ENCODE results near the gene INF2. TPM values are rescaled to one million over a fixed set of nuclear protein-coding genes. Genes with fewer than 3 reads are reported as not detected.

Gene INF2
- total RNA-seq, 1 experiment from 2014 or later = 113 TPM

DNA sequence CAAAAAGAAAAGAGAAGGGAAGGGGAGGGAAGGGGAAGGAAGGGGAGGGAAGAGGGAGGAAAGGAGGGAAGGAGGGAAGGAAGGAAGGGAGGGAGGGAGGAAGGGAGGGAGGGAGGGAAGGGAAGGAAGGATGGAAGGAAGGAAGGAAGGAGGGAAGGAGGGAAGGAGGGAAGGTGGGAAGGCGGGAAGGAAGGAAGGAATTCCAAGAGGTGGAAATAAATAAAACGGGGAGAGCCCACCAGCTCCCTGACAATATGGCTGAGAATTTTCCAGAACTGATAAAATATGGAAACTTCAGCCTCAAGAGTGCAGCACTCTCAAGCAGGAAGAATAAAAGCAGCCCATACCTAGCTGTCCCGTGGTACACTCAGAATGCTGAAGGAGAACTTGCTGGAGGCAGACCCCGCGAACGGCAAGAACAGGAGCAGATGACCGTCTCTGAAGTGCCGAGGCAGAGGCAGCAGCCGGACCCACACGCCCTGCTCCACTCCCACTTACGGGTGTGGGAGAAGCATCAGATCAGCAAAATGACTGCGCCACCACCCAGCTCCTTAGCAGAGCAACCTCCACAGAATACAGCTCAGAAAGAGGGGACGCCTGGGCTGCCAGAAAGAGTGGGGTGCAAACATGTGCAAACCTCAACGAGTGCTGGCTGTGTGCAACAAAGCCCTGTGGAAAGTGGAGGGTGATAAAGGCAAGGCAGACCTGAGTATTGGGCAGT is 34.1 kb upstream of the INF2 start:
- no peaks in the 10 kb centered on the region for H3K4me1 ChIP-seq (replicated peaks; ENCODE audit: insufficient read depth)
- no peak overlapping the region for H3K27ac ChIP-seq
- BruUV-seq (replicated peaks) = no TSS peak
- no peaks in the 10 kb centered on the region for H3K79me2 ChIP-seq (ENCODE audit: low read depth)
- ChIA-PET POLR2A (ENCODE audit: unreplicated experiment) (no interaction called here), CTCF (no interaction called here)
- H2AFZ ChIP-seq = no peak overlapping the region
- no peak for TF ChIP-seq EZH2 (IDR thresholded peaks at IDR 0.05; ENCODE audit: low read depth)
- TF ChIP-seq, protein P1, sequence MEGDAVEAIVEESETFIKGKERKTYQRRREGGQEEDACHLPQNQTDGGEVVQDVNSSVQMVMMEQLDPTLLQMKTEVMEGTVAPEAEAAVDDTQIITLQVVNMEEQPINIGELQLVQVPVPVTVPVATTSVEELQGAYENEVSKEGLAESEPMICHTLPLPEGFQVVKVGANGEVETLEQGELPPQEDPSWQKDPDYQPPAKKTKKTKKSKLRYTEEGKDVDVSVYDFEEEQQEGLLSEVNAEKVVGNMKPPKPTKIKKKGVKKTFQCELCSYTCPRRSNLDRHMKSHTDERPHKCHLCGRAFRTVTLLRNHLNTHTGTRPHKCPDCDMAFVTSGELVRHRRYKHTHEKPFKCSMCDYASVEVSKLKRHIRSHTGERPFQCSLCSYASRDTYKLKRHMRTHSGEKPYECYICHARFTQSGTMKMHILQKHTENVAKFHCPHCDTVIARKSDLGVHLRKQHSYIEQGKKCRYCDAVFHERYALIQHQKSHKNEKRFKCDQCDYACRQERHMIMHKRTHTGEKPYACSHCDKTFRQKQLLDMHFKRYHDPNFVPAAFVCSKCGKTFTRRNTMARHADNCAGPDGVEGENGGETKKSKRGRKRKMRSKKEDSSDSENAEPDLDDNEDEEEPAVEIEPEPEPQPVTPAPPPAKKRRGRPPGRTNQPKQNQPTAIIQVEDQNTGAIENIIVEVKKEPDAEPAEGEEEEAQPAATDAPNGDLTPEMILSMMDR (conservative IDR thresholded peaks at IDR 0.05) = no peak
- no peaks in the 10 kb centered on the region for H3K9me3 ChIP-seq (ENCODE audit: insufficient read depth, low read depth)
- no peak for DNase-seq
- H3K36me3 ChIP-seq (ENCODE audit: low read depth) = no peaks in the 10 kb centered on the region
- peaks cover 32% of the 10 kb centered on the region for H3K27me3 ChIP-seq (ENCODE audit: insufficient read depth, low read depth)
- no peaks in the 10 kb centered on the region for H3F3A ChIP-seq (ENCODE audit: insufficient read depth, low read depth)
- no peak overlapping the region for H3K4me3 ChIP-seq
- no peaks in the 10 kb centered on the region for H4K20me1 ChIP-seq (ENCODE audit: insufficient read depth)
- no peaks in the 10 kb centered on the region for H3K9me2 ChIP-seq (ENCODE audit: insufficient read depth)
- no peak overlapping the region for H3K4me2 ChIP-seq
- intact Hi-C loops (cut with micrococcal nuclease; ENCODE audit: unreplicated experiment) = no loop called here

GRCh38 chr14:104656014-104656714 is 33.3 kb upstream of the INF2 start:
- POLR2A ChIA-PET (ENCODE audit: unreplicated experiment) = no interaction called here

GRCh38 chr14:104657101-104657524 is 32.3 kb upstream of the INF2 start:
- CTCF ChIA-PET = no interaction called here
- Histone ChIP-seq H3K27ac (no peak overlapping the region), H3K9me3 (ENCODE audit: insufficient read depth, low read depth) (no peaks in the 10 kb centered on the region), H3K36me3 (ENCODE audit: low read depth) (no peaks in the 10 kb centered on the region), H3K9me2 (ENCODE audit: insufficient read depth) (no peaks in the 10 kb centered on the region), H3K4me1 (replicated peaks; ENCODE audit: insufficient read depth) (no peaks in the 10 kb centered on the region), H3K79me2 (ENCODE audit: low read depth) (no peaks in the 10 kb centered on the region), H3K4me2 (no peak overlapping the region), H2AFZ (no peak overlapping the region), H3K27me3 (ENCODE audit: insufficient read depth, low read depth) (peaks cover 37% of the 10 kb centered on the region), H3K4me3 (no peak overlapping the region), H3F3A (ENCODE audit: insufficient read depth, low read depth) (no peaks in the 10 kb centered on the region), H4K20me1 (ENCODE audit: insufficient read depth) (no peaks in the 10 kb centered on the region)
- no peak for DNase-seq
- intact Hi-C loops (cut with micrococcal nuclease; ENCODE audit: unreplicated experiment) = no loop called here
- BruUV-seq (replicated peaks) = no TSS peak
- POLR2A ChIA-PET (ENCODE audit: unreplicated experiment) = no interaction called here
- TF ChIP-seq, protein P1 (conservative IDR thresholded peaks at IDR 0.05) = no peak
- no peak for TF ChIP-seq EZH2 (IDR thresholded peaks at IDR 0.05; ENCODE audit: low read depth)

More at GRCh38 chr14:104656014-104656714, 33.3 kb upstream of the INF2 start:
- Histone ChIP-seq H3K27ac (no peak overlapping the region), H3K36me3 (ENCODE audit: low read depth) (no peaks in the 10 kb centered on the region), H4K20me1 (ENCODE audit: insufficient read depth) (no peaks in the 10 kb centered on the region), H3K27me3 (ENCODE audit: insufficient read depth, low read depth) (peaks cover 34% of the 10 kb centered on the region), H3K4me3 (no peak overlapping the region), H3K4me2 (no peak overlapping the region), H3F3A (ENCODE audit: insufficient read depth, low read depth) (no peaks in the 10 kb centered on the region), H3K4me1 (replicated peaks; ENCODE audit: insufficient read depth) (no peaks in the 10 kb centered on the region), H3K79me2 (ENCODE audit: low read depth) (no peaks in the 10 kb centered on the region), H3K9me2 (ENCODE audit: insufficient read depth) (no peaks in the 10 kb centered on the region), H3K9me3 (ENCODE audit: insufficient read depth, low read depth) (no peaks in the 10 kb centered on the region), H2AFZ (no peak overlapping the region)
- CTCF ChIA-PET = no interaction called here
- no peak for TF ChIP-seq EZH2 (IDR thresholded peaks at IDR 0.05; ENCODE audit: low read depth)
- TF ChIP-seq, protein P1 (conservative IDR thresholded peaks at IDR 0.05) = no peak
- BruUV-seq (replicated peaks) = no TSS peak
- no peak for DNase-seq
- intact Hi-C loops (cut with micrococcal nuclease; ENCODE audit: unreplicated experiment) = no loop called here

Measured in PC-9 (cell line).